ENCODE data around the gene SPSB2.

The SPSB2 gene

GRCh38 chr12:6837370-6838060, 35.6 kb downstream of the SPSB2 start:
- DNase-seq (ENCODE audit: low read depth, low spot score), result no peak
- H3K4me3 ChIP-seq (ENCODE audit: low read length), result no peak overlapping the region

- DNase-seq (ENCODE audit: low read depth, low spot score), result no peak
- H3K4me3 ChIP-seq (ENCODE audit: low read length), result no peak overlapping the region
Measured at GRCh38 chr12:6836851-6837250, 36.3 kb downstream of the SPSB2 start.

GRCh38 chr12:6834873-6835272, 38.2 kb downstream of the SPSB2 start:
- DNase-seq (ENCODE audit: low read depth, low spot score), result no peak
- H3K4me3 ChIP-seq (ENCODE audit: low read length), result no peak overlapping the region

GRCh38 chr12:6834254-6834653, 38.8 kb downstream of the SPSB2 start:
- DNase-seq (ENCODE audit: low read depth, low spot score), result no peak
- H3K4me3 ChIP-seq (ENCODE audit: low read length), result no peak overlapping the region

- H3K4me3 ChIP-seq (ENCODE audit: low read length), result no peak overlapping the region
- no peak for DNase-seq (ENCODE audit: low read depth, low spot score)
Measured at GRCh38 chr12:6833189-6833890, 39.8 kb downstream of the SPSB2 start.

GRCh38 chr12:6832125-6832524, 41.0 kb downstream of the SPSB2 start:
- no peak overlapping the region for H3K4me3 ChIP-seq (ENCODE audit: low read length)
- no peak for DNase-seq (ENCODE audit: low read depth, low spot score)

GRCh38 chr12:6831450-6831995, 41.6 kb downstream of the SPSB2 start:
- no peak overlapping the region for H3K4me3 ChIP-seq (ENCODE audit: low read length)
- no peak for DNase-seq (ENCODE audit: low read depth, low spot score)

GRCh38 chr12:6830999-6831398, 42.1 kb downstream of the SPSB2 start:
- no peak overlapping the region for H3K4me3 ChIP-seq (ENCODE audit: low read length)
- DNase-seq (ENCODE audit: low read depth, low spot score), result no peak

- no peak for DNase-seq (ENCODE audit: low read depth, low spot score)
- H3K4me3 ChIP-seq (ENCODE audit: low read length), result no peak overlapping the region
Measured at GRCh38 chr12:6830286-6830890, 42.7 kb downstream of the SPSB2 start.

- H3K4me3 ChIP-seq (ENCODE audit: low read length), result peak overlapping the region; percentile 79
- no peak for DNase-seq (ENCODE audit: low read depth, low spot score)
Measured at GRCh38 chr12:6829536-6830220, 43.4 kb downstream of the SPSB2 start.

GRCh38 chr12:6828781-6829535, 44.1 kb downstream of the SPSB2 start:
- peak overlapping the region; percentile 79 for H3K4me3 ChIP-seq (ENCODE audit: low read length)
- DNase-seq (ENCODE audit: low read depth, low spot score), result peak; percentile 32

- no peak for DNase-seq (ENCODE audit: low read depth, low spot score)
- H3K4me3 ChIP-seq (ENCODE audit: low read length), result peak within 1 kb of the TSS; percentile 79
Measured at GRCh38 chr12:6827982-6828780, 44.9 kb downstream of the SPSB2 start, which contains the start of gene P3H3. Gene P3H3, plus strand, starts transcription at chr12:6828407. Its CDS starts 34 bp downstream, at chr12:6828441.

GRCh38 chr12:6827437-6827911, 45.6 kb downstream of the SPSB2 start:
- no peak overlapping the region for H3K4me3 ChIP-seq (ENCODE audit: low read length)
- DNase-seq (ENCODE audit: low read depth, low spot score), result peak; percentile 66

- no peak for DNase-seq (ENCODE audit: low read depth, low spot score)
- no peak overlapping the region for H3K4me3 ChIP-seq (ENCODE audit: low read length)
Measured at GRCh38 chr12:6826734-6827436, 46.2 kb downstream of the SPSB2 start.

GRCh38 chr12:6826125-6826733, 46.9 kb downstream of the SPSB2 start:
- H3K4me3 ChIP-seq (ENCODE audit: low read length), result no peak overlapping the region
- no peak for DNase-seq (ENCODE audit: low read depth, low spot score)

- no peak overlapping the region for H3K4me3 ChIP-seq (ENCODE audit: low read length)
Measured at GRCh38 chr12:6825398-6826124, 47.5 kb downstream of the SPSB2 start.

More at GRCh38 chr12:6825398-6826124, 47.5 kb downstream of the SPSB2 start:
- peak; percentile 45 for DNase-seq (ENCODE audit: low read depth, low spot score)

Data from Jurkat, Clone E6-1 (cell line).